Measurements from ENCODE around the gene POLR3E.

POLR3E gene

DNA sequence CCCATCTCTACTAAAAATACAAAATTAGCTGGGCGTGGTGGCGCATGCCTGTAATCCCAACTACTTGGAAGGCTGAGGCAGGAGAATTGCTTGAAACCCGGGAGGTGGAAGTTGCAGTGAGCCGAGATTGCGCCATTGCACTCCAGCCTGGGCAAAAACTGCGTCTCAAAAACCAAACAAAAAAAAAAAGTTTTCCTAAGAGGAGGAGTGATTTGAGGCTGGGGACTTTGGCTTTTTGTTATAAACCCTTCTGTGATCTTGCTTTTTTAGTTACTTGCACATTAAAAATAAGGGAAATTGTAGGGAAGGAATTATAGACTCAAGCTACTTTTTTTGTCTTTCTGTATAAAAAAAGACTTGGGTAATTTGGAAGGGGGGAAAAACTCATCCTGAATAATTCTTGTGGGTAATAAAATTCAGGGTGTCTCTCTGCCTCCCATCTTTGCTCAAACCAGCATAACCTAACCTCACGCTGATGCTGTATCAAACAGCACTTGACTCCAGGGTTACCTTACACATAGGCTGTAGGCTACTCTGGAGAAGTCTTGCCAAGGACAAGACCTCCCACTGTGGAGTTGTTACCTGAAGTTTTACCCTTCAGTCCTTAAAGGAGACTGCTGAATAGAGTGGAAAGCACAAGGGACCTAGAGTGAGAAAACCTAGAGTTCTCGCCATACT is 78.9 kb downstream of the POLR3E start:
- Histone ChIP-seq H3K9me3 (ENCODE audit: control insufficient read depth, low read length) (no peaks in the 10 kb centered on the region), H3K4me1 (ENCODE audit: control insufficient read depth, insufficient read depth, low read length, poor library complexity, severe bottlenecking) (peaks cover 14% of the 10 kb centered on the region), H3K36me3 (ENCODE audit: control insufficient read depth, insufficient read depth, low read length) (peaks cover 12% of the 10 kb centered on the region), H3K4me3 (ENCODE audit: extremely low read depth, insufficient read depth, low read length, poor library complexity, severe bottlenecking) (no peak overlapping the region), H3K27ac (ENCODE audit: low read depth, low read length, severe bottlenecking) (no peak overlapping the region)
- 92 to 100% methylated on average over 4 of the region's 8 CpGs for WGBS, 2 experiments (ENCODE audit: insufficient coverage in 2 of 2)

DNA sequence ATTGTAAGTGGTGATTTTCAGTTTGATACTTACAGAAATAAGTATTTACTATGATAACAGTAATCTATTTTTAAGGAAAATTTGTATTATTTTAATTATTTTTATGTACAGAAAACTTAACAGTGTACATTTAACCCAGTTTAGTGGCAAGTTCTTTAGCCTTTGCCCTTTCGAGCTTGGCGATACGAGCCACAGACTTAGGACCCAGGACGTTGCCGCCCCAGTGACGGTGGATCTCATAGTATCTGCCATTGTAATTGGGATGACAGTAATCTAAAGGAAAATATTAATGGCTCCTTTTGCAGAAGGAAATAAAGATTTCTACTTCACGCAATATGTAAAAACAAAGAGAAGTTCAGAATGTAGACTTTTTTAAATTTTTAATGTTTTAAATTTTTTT is 82.4 kb downstream of the POLR3E start:
- Histone ChIP-seq H3K9me3 (ENCODE audit: control insufficient read depth, low read length) (no peaks in the 10 kb centered on the region), H3K36me3 (ENCODE audit: control insufficient read depth, insufficient read depth, low read length) (no peaks in the 10 kb centered on the region), H3K4me1 (ENCODE audit: control insufficient read depth, insufficient read depth, low read length, poor library complexity, severe bottlenecking) (peaks cover 5% of the 10 kb centered on the region), H3K4me3 (ENCODE audit: extremely low read depth, insufficient read depth, low read length, poor library complexity, severe bottlenecking) (no peak overlapping the region), H3K27ac (ENCODE audit: low read depth, low read length, severe bottlenecking) (no peak overlapping the region)
- 88% methylated on average over 6 of the region's 7 CpGs; no CpG with 5 or more reads in 1 of the 2 experiments for WGBS, 2 experiments (ENCODE audit: insufficient coverage in 2 of 2)

DNA sequence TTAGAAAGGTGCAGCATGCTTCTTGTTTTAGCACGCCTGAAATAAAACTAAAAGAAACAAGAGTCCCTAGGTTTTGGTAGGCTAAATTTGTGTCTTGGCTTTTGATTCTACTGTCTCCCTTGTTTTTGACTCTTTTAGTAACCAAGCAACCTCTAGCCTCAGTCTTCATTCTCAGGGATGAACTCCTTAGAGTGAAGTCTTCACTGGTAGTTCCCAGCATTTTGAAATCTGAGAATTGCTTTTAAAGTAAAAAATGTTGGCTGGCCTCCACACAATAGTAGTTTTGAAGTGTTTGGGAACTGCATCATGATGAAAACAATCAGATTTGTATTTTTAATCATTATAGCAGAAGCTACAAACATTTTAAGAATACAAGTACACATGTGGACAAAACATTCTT is 83.3 kb downstream of the POLR3E start:
- no peaks in the 10 kb centered on the region for H3K9me3 ChIP-seq (ENCODE audit: control insufficient read depth, low read length)
- no peak overlapping the region for H3K4me3 ChIP-seq (ENCODE audit: extremely low read depth, insufficient read depth, low read length, poor library complexity, severe bottlenecking)
- no peaks in the 10 kb centered on the region for H3K36me3 ChIP-seq (ENCODE audit: control insufficient read depth, insufficient read depth, low read length)
- no peak overlapping the region for H3K27ac ChIP-seq (ENCODE audit: low read depth, low read length, severe bottlenecking)
- H3K4me1 ChIP-seq (ENCODE audit: control insufficient read depth, insufficient read depth, low read length, poor library complexity, severe bottlenecking): peaks cover under 1% of the 10 kb centered on the region
- 100% methylated on average over 1 of the region's 1 CpG; no CpG with 5 or more reads in 1 of the 2 experiments for whole genome bisulfite sequencing, 2 experiments (ENCODE audit: insufficient coverage in 2 of 2)

DNA sequence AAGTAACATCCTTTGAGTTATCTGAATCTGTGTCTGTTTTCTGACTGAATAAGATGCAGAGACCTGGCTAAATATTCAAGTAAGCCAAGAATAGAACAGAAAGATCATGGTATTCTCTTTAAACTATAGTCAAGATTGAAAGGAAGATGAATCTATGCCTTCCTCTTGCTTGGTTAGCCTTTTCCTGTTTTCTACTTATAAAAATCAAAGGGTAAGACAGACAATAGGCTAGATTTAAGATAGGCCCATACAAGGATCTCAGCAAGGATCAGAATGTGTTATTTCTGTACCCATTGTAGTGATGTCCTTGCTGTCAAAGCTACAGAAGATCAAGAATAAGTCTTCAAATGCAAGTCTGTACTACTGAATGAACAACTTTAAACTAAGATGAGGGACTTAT is 84.2 kb downstream of the POLR3E start:
- H3K27ac ChIP-seq (ENCODE audit: low read depth, low read length, severe bottlenecking): no peak overlapping the region
- H3K36me3 ChIP-seq (ENCODE audit: control insufficient read depth, insufficient read depth, low read length): no peaks in the 10 kb centered on the region

DNA sequence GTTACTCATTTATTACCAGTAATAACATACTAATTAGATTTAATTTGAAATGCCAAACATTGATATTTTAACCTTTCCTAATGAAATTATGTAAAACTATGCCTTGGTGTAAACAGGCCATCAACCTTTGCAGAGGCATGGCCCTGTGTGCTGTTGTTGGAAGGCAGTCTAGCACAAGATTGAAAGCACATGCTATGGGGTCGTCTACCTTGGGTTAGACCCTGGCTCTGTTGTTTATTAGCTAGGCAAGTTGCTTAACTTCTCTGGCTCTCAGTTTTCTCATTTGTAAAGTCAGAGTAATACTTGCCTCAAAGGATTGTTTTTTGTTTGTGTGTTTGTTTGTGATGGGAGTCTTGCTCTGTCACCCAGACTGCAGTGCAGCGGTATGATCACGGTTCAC is 86.6 kb downstream of the POLR3E start:
- Histone ChIP-seq H3K9me3 (ENCODE audit: control insufficient read depth, low read length) (no peaks in the 10 kb centered on the region), H3K4me1 (ENCODE audit: control insufficient read depth, insufficient read depth, low read length, poor library complexity, severe bottlenecking) (no peaks in the 10 kb centered on the region), H3K4me3 (ENCODE audit: extremely low read depth, insufficient read depth, low read length, poor library complexity, severe bottlenecking) (no peak overlapping the region), H3K36me3 (ENCODE audit: control insufficient read depth, insufficient read depth, low read length) (no peaks in the 10 kb centered on the region), H3K27ac (ENCODE audit: low read depth, low read length, severe bottlenecking) (no peak overlapping the region)
- whole genome bisulfite sequencing, 2 experiments (ENCODE audit: insufficient coverage in 2 of 2): 100% methylated on average over 1 to 2 of the region's 3 CpGs

More for the DNA sequence above, 84.2 kb downstream of the POLR3E start:
- H3K9me3 ChIP-seq (ENCODE audit: control insufficient read depth, low read length): no peaks in the 10 kb centered on the region
- H3K4me1 ChIP-seq (ENCODE audit: control insufficient read depth, insufficient read depth, low read length, poor library complexity, severe bottlenecking): no peaks in the 10 kb centered on the region
- H3K4me3 ChIP-seq (ENCODE audit: extremely low read depth, insufficient read depth, low read length, poor library complexity, severe bottlenecking): no peak overlapping the region
